LNCaP clone FGC (cell line): ENCODE results near the gene PLEKHG1.

Experiments
- DNase-seq: peaks from one replicate; pipeline ENCODE4 v3.0.0-alpha.2; 2011; ENCODE audit warnings: low read depth
- H3K4me3 ChIP-seq: 2 replicates; pipeline ENCODE4 v1.5.1; 2011; ENCODE audit warnings: mild to moderate bottlenecking, low read depth, low read length, control low read depth
- CTCF ChIP-seq: IDR thresholded peaks from 2 replicates; pipeline ENCODE4 v1.5.1; 2012; ENCODE audit warnings: mild to moderate bottlenecking; ENCODE audit not compliant: control insufficient read depth, insufficient read depth; ENCODE audit errors: extremely low read depth

The PLEKHG1 gene

GRCh38 chr6:150635906-150636514 is 36.3 kb downstream of the PLEKHG1 start:
- H3K4me3 ChIP-seq, result no peak overlapping the region
- no peak for DNase-seq
- no peak for TF ChIP-seq CTCF

GRCh38 chr6:150636808-150637207 is 37.1 kb downstream of the PLEKHG1 start:
- H3K4me3 ChIP-seq, result no peak overlapping the region
- no peak for DNase-seq
- TF ChIP-seq CTCF, result no peak

GRCh38 chr6:150637266-150637665 is 37.6 kb downstream of the PLEKHG1 start:
- TF ChIP-seq CTCF, result no peak
- DNase-seq, result no peak
- no peak overlapping the region for H3K4me3 ChIP-seq

GRCh38 chr6:150638267-150638666 is 38.6 kb downstream of the PLEKHG1 start:
- DNase-seq, result no peak
- H3K4me3 ChIP-seq, result no peak overlapping the region
- no peak for TF ChIP-seq CTCF

GRCh38 chr6:150638765-150639164 is 39.1 kb downstream of the PLEKHG1 start:
- no peak for DNase-seq
- TF ChIP-seq CTCF, result no peak
- no peak overlapping the region for H3K4me3 ChIP-seq

- H3K4me3 ChIP-seq, result no peak overlapping the region
- DNase-seq, result no peak
- no peak for TF ChIP-seq CTCF
Measured at GRCh38 chr6:150639823-150640331, 40.2 kb downstream of the PLEKHG1 start.
